Medulla oblongata (tissue), 1 donor: Measurements from ENCODE around the gene PLB1.

Experiments used
- DNase-seq: peaks from one replicate; pipeline ENCODE4 v3.0.0-alpha.2; 2015; ENCODE audit errors: extremely low spot score

Gene PLB1

DNA sequence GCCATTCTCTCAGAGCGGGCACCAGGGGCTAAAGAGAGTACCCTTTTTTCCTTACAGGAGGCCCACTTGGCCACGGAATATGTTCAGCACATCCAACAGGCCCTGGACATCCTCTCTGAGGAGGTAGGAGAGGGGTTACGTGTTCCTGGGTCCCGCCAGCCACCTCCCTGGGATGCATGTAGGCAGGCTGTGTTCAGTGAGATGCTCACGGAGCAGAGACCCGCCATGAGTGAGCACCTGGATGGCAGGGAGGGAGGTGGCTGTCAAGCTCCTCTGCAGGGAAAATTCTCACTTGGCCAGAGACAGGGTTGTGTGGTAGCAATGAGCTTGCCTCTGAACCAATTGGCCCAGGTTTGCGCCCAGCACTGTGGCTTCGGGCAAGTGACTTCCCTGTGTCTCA, 132.6 kb downstream of the PLB1 start:
- no peak for DNase-seq

DNA sequence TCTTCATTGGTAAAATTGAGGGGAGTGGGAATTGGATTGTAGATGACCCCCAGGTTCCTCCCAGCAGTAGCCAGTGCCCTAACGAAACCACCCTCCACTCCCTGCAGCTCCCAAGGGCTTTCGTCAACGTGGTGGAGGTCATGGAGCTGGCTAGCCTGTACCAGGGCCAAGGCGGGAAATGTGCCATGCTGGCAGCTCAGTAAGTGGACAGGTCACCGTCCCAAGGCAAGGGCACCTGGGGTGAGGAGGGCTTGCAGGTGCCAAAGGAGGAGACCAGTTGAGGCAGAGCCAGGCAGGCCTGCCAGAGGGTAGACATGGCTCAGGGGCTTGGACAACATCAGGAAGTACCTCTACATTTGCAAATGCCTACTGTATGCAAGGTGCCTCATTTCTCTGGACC, 133.1 kb downstream of the PLB1 start:
- DNase-seq: no peak

DNA sequence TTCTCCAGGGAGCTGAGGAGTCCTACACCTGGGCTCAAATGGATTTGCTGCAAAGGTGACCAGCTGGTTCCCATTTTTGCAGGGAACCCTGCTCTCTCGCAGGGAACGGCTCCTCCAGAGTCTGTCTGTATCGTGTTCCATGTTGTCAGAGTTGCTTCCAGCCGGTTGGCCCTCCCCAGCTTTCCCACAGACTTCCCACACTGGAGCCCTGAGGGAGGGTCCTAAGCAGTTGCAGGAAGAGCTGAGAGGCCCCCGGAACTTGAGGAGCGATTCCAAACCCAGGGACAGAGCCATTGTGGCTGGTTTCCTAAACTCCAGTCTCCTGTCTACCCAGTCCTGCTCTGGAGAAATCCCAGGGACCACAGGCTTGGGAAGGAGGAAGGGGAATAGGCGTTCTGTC, 134.1 kb downstream of the PLB1 start:
- no peak for DNase-seq

DNA sequence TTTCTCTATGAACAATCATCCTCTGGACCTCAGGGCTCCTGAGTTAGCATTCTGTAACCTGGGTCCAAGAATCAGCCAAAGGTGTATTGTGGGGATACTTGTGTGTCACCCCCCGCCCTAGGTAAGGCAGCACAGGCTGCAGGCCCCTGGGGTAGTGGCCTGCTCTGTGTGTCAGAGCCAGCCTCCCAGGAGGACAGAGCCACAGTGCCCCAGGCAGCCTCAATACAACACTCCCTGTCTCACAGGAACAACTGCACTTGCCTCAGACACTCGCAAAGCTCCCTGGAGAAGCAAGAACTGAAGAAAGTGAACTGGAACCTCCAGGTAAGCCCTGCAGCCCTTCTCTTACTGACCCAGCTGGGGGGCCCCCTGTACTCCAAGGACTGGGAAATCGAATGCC, 134.5 kb downstream of the PLB1 start:
- no peak for DNase-seq

DNA sequence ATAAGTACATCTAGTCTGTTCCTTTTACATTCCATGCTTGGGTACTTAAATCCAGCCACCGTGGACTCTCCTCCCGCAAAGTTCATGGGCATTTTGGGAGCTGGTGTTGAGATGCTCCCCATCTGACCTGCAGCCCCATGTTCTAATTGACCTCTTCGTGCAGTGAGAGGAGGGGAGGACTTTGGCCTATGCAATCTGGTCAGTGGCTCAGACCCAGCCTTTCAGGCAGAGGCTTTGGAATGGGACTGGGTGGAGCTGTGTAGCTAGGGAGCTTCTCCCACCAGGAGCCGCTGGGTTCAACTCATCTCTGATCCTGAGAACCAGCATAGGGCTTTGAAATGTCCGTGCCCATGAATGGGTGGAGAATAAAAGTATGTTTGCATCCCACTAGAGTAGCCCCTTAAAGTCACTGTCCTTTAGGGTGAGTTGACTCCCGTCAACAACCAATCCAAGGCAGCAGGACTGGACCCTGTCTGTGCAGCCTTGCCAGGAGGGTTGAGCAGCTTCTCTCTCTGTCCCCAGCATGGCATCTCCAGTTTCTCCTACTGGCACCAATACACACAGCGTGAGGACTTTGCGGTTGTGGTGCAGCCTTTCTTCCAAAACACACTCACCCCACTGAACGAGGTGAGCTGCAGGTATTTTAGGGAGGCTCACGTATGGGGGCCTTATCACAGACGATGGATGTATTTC, 135.8 kb downstream of the PLB1 start:
- DNase-seq: no peak

DNA sequence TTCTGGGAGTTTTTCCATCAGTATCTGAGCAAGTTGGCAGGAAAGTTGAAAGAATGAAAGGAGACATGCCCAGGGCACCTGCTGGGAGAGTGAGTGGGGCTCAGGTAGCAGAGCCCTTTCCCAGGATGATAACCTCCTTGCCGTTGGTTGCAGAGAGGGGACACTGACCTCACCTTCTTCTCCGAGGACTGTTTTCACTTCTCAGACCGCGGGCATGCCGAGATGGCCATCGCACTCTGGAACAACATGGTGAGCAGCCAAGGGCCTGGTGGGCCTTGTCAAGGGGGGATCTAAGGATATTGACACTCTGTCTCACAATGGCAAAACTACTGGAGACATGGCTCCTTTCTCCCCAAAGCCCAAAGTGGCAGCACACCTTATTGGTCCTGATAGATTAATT, 136.9 kb downstream of the PLB1 start:
- no peak for DNase-seq

DNA sequence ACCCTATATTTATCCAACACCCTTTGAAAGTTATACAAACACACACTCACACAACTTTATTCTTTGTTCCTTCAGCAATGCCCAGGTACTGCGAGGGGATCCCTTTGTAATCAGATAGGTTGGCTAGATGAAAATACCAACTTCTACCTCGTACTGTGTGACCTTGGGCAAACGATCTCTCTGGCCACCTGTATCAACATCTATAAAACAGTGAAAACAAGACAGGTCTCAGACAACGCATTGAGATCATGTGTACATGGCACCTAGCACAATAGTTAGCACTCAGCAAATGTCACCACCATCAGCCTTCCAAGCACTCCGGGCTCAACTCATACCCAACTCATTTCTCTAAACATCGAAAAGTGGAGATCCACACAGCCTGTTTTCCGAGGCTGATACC, 137.3 kb downstream of the PLB1 start:
- no peak for DNase-seq

DNA sequence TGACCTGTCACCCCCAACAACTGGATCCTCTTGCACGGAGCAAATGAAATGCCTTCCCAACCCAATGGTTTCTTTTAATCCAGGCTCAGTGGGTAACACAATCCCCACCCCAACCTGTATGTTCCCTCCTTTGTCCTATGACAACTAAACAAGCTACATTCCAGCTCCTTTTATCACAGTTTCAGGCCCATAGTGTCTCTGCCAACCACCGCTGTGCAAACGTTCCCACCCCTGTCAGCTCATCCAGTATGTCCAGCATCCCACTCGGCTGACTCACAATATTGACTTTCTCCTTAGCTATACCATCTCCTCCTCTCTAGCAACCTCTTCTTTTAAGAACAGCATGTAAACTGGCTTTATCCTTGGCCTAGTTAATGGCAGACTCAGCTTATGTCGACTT, 137.9 kb downstream of the PLB1 start:
- DNase-seq: no peak

DNA sequence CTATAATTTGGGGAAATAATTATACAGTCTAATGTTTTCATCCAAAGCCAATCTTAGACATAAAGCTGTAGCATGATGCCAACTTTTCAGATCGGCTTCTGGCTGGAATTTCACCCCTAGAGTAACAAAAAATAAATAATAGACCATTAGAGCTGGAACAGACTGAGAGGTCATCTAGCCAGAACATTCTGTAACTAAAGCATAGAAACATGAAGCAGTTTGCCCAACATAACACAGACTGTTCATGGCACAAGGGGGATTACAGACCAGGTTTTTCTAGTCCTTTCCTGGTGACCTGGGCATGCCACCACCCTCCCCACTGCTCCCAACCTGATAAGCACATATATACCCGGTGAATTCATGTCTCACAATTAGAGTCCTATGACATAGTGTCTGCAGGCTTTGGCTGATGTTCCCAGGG, 139.3 kb downstream of the PLB1 start:
- no peak for DNase-seq

DNA sequence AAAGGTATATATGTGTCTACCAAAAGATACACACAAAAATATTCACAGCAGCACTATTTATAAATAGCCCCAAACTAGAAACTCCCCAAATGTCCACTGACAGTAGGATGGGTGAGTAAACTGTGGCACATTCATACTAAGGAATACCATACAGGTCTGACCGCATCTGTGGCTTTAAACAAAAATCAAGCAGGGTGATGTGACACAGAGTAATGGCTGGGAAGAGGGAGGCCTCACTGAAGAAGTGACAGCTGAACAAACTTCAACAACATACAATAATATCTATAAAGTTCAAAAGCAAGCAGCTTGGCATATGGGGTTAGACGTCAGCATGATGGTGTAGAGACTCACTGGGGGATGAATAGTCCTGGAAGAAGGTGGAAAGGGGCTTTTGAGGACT, 140.6 kb downstream of the PLB1 start:
- no peak for DNase-seq

DNA sequence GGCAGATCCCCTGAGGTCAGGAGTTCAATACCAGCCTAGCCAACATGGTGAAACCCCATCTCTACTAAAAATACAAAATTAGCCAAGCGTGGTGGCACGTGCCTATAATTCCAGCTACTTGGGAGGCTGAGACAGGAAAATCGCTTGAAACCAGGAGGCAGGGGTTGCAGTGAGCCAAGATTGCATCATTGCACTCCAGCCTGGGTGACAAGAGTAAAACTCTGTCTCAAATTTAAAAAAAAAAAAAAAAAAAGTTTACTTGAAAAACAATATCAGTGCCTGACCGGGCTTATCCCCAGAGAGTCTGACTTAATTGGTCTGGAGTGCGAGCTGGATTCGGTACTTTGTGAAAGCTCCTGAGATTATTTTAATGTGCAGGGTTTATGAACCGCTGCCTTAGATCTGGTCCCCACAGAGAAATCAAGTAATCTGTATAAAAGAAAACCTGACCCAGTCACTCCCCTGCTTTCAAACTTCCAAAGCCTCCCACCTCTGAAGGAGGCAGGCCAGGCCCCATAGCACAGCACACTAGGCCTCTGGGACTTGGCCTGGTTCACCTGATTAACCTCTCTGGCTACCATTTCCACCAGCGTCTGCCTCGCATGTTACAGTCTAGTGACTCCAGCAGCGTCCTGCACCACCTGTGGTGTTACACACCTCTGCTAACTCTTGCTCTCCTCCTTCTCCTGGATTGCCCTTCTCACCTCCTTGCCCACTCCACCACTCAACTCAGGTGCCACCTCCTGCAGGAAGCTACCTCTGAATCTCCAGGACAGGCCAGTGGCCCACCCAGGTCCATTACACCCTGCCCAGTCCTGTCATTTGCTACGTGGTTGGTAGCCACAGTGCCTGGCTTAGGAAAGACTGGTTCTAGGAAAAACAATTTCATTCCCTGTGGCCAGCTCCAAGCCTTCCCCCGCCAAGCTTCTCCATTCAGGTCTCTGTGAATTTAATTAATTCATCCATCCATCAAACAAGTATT, 141.5 kb downstream of the PLB1 start:
- DNase-seq: no peak

DNA sequence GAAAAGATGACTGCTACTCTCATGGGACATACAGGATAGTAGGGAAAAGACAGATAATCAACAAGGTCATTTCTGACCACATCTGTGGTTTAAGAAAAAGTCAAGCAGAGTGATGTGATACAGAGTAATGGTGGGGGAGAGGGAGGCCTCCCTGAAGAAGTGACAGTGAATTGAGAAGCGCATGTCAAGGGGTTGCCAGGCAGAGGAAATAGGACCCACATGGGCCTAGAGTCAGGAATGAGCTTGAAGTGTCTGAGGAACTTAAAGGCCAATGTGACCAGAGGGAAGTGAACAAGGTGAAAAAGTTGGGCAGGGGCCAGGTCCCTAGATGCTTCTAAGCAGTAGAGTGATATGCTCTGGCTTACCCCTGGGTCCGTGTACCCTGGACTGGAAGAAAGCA, 142.2 kb downstream of the PLB1 start:
- no peak for DNase-seq

DNA sequence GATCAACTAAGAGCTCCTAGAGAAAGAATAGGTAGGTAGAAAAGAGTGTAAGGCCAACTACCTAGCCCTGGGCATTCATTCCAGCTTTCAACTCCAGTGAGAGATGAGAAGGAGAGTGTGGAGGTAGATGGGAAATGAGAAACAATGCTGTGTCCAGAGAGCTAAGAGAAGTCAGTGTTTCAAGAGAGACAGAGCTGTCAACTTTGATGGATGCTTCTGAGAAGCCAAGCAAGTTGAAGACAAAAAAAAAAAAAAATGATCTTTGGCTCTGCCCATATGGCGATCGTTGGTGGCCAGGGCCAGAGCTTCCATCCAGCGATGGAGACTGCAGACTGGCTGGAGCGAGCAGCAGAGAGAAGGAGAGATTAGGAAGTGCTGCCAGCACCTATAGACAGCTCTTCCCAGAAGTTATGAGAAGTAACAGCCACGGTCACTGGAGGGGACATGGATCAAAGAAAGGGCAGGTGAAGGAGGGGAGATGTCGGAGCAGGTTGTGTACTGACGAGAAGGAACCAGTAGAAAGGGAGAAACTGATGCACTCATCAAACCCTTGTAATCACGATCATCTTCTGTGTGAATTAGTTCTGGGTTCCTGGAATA, 143.3 kb downstream of the PLB1 start:
- DNase-seq: no peak

DNA sequence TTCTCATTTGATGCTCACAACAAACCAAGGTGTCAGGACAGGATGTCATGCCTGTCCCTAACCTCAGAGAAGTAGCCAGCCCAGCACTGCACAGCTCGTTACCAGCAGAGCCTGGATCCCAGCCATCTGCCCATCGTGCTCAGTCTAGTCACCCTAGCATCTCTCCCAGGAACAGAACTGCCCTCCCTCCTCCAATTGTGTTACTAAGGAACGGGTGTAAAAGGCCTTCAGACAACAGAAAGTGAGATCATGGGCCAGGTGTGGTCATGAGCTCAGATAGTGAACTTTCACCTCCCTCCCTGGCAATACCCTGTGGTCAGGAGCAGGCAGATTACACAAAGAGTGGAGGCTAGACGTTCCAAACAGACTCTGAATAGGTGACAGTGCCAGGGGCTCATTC, 144.0 kb downstream of the PLB1 start:
- no peak for DNase-seq

DNA sequence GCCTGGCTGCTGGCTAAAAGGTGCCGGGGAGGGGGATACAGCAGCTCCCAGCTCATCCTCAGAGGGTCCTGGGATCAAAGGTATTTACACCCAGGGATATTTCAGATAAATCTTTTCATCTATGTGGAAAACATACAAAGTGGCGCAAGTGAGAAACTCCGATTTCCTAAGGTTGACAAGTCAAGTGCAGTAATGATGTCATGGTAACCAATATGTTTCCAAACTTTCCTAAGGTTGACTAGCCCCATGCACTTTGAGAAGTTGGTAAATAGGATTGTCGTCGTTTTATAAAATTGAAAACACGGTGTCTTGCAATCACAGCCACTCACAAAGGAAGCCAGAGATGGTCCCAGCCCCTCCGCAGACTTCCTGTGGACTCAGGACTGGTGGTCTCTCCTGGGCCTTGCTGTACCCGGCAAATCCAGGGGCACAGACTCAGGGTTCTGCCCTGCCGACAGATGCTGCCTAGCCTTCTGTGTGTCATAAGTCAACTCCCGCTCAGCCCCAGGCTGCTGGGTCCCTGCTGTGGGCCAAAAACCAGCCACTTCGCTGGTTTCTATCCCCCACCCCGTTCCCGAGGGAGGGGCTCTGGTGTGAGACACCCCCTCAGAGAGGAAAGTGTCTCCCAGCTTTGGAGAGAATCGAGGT, 144.5 kb downstream of the PLB1 start:
- no peak for DNase-seq

DNA sequence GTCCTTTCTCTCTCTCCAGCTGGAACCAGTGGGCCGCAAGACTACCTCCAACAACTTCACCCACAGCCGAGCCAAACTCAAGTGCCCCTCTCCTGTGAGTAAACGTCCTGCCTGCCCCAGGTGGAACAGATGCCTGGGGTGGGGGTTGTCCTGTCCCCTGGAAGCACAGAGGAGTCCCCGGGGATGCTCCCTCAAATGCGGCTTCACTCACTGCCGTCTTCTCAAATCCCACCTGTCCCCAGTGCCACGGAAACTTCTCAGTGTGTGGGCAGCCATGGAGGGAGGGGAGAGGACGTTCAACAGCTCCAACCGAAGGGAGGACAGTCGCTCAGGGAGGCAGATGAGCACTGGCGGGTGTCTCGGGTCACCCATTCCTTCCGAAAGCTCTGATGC, 145.0 kb downstream of the PLB1 start:
- DNase-seq: no peak

DNA sequence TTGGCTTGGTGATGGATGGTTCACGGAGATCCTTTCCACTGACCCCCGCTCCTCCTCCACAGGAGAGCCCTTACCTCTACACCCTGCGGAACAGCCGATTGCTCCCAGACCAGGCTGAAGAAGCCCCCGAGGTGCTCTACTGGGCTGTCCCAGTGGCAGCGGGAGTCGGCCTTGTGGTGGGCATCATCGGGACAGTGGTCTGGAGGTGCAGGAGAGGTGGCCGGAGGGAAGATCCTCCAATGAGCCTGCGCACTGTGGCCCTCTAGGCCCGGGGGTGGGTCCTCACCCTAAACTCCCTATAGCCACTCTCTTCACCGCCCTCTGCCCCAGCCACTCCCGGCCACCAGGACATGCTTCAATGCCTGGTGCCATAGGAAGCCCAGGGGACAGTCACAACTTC, 146.9 kb downstream of the PLB1 start:
- no peak for DNase-seq

DNA sequence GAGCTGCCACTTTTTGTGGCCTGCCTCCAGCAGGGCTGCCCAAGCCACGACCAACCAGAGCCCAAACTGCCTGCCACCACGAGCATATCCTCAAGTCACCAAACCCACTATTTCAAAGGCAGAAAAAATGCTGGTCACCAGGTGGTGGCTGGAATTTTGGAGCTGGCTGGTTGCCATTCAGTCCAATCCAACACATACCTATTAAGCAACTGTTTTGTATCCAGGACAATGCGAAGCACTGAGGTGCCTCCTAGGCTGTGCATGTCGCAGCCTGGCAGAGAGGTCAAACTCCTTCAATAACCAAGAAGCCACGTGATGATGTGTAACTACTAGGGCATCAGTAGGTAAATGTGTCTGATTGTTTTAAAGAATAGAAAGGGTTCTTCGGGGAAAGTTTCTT, 147.5 kb downstream of the PLB1 start:
- DNase-seq: no peak

DNA sequence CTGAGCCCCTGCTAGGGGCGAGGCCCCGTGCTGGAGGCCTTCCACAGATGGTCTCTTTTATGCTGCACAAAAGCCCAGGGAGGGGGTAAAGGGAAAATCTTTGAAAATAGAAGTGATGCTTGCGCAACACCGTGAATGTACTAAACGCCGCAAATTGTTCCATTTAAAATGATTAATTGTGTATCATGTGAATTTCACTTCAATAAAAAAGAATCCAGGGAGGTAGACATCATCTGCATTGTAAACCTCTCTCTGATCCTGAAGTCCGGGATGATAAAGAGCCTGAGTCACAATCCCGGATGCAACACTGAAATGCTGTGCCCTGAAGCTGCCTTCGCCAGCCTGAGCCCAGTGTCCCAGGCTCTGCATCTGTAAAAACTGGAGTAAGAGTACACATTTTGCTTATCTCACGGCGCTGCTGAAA, 148.1 kb downstream of the PLB1 start:
- no peak for DNase-seq

DNA sequence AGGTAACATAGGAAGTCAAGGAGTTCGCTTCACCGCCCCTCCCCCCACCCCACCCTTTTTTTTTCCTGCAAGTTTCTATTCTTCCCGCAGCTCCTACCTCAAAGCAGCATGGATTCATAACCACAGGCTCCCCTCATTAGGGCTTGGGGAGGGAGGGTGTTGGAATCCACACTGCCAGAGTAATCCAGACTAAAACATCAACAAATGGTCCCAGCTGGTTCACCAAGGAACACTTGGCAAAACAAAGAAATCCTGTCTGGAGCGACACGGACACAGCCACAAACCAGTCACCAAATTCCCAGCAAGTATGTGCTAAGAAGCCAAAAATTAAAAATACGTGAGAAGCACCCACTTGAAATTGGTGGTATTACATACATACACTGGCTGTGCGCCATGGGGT, 148.9 kb downstream of the PLB1 start:
- DNase-seq: no peak

DNA sequence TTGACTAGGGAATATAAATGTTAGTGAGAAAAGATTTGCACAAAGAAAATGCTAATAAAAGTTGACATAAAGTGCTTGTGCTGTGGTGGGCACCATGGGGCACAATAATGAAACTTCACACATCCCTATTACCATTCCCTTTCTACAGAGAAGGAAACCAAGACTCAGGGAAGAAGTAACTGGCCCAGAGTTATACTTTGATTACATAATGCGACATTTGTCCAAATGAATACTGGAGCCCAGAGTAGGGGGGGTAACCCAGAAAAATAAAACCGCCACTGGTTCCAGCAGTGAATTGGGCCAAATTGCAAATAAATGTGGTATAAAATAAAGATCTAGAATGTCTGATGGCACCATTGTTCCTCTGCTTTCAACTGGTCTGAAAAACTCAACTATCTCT, 149.7 kb downstream of the PLB1 start:
- DNase-seq: no peak

DNA sequence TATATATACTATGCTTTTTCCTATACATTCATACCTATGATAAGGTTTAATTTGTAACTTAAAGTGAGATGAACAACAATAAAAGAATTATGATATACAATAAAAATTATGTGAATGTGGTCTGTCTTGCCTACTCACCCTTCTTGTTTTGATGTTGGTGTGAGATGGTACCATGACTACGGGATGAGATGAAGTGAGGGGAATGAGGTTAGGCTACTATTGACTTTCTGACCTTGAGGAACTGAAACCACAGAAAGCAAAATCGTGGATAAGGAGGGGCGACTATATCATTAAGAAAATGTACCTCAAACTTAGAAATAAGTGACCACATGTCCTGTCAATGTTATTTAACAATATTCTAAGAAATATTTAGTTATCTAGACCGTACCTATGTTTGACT, 151.8 kb downstream of the PLB1 start:
- no peak for DNase-seq
